Posterior cingulate gyrus (tissue), 11 donors: Measurements from ENCODE around the gene NCOA1.

Source experiments
- DNase-seq, 10 donors: peaks; one replicate each; pipeline versions ENCODE4 v3.0.0 to v3.0.0-alpha.2; 2020 to 2021; ENCODE audit warnings: mixed read lengths in 3 of 10
- intact Hi-C: fragments of 100-400 bp; cut with DNase I; formaldehyde crosslinking; loops from one replicate; pipeline ENCODE4 v1.15.1; 2023

The NCOA1 gene

GRCh38 chr2:24498121-24498520 lies 7.1 kb downstream of the NCOA1 start:
- DNase-seq, result no peak
- intact Hi-C loops, result loop anchor here (10.0 kb wide), 1 partner anchor 417 kb away; no protein-coding TSS in a partner anchor

GRCh38 chr2:24501813-24502212 lies 10.8 kb downstream of the NCOA1 start:
- intact Hi-C loops, result no loop called here
- DNase-seq, result no peak

GRCh38 chr2:24505534-24506275 lies 14.7 kb downstream of the NCOA1 start:
- intact Hi-C loops, result no loop called here
- no peak for DNase-seq

- intact Hi-C loops, result no loop called here
- no peak for DNase-seq
These were observed 16.5 kb downstream of the NCOA1 start for GRCh38 chr2:24507549-24507948.

- DNase-seq, result no peak
- intact Hi-C loops, result no loop called here
These were observed 17.8 kb downstream of the NCOA1 start for GRCh38 chr2:24508878-24509277.

- no peak for DNase-seq
- intact Hi-C loops, result no loop called here
These were observed 18.4 kb downstream of the NCOA1 start for GRCh38 chr2:24509425-24509824.

GRCh38 chr2:24509840-24510239 lies 18.8 kb downstream of the NCOA1 start:
- intact Hi-C loops, result no loop called here
- no peak for DNase-seq

GRCh38 chr2:24510771-24511170 lies 19.7 kb downstream of the NCOA1 start:
- DNase-seq, result no peak
- intact Hi-C loops, result no loop called here

GRCh38 chr2:24511198-24511597 lies 20.1 kb downstream of the NCOA1 start:
- intact Hi-C loops, result no loop called here
- no peak for DNase-seq

GRCh38 chr2:24511894-24512293 lies 20.8 kb downstream of the NCOA1 start:
- DNase-seq, result no peak
- intact Hi-C loops, result no loop called here

GRCh38 chr2:24512404-24512803 lies 21.4 kb downstream of the NCOA1 start:
- DNase-seq, result no peak
- intact Hi-C loops, result no loop called here

- intact Hi-C loops, result no loop called here
- DNase-seq, result no peak
These were observed 21.8 kb downstream of the NCOA1 start for GRCh38 chr2:24512831-24513230.

GRCh38 chr2:24513281-24514071 lies 22.4 kb downstream of the NCOA1 start:
- no peak for DNase-seq
- intact Hi-C loops, result no loop called here

GRCh38 chr2:24514820-24515219 lies 23.8 kb downstream of the NCOA1 start:
- no peak for DNase-seq
- intact Hi-C loops, result no loop called here

GRCh38 chr2:24515335-24515734 lies 24.3 kb downstream of the NCOA1 start:
- DNase-seq, result no peak
- intact Hi-C loops, result no loop called here

- intact Hi-C loops, result no loop called here
- DNase-seq, result no peak
These were observed 24.8 kb downstream of the NCOA1 start for GRCh38 chr2:24515831-24516230.

GRCh38 chr2:24517247-24517646 lies 26.2 kb downstream of the NCOA1 start:
- intact Hi-C loops, result no loop called here
- no peak for DNase-seq

GRCh38 chr2:24520175-24520574 lies 29.1 kb downstream of the NCOA1 start:
- intact Hi-C loops, result no loop called here
- DNase-seq, result no peak

GRCh38 chr2:24521162-24521857 lies 30.3 kb downstream of the NCOA1 start:
- DNase-seq, result no peak
- intact Hi-C loops, result no loop called here

- DNase-seq, result no peak
- intact Hi-C loops, result no loop called here
These were observed 31.1 kb downstream of the NCOA1 start for GRCh38 chr2:24521975-24522639.

GRCh38 chr2:24527536-24527935 lies 36.5 kb downstream of the NCOA1 start:
- no peak for DNase-seq
- intact Hi-C loops, result no loop called here
